HEK293 (cell line): ENCODE data around the gene PYURF.

Source experiments
- GLI2 ChIP-seq: fragments of 450-650 bp; formaldehyde crosslinking; IDR thresholded peaks from 2 replicates; pipeline ENCODE4; 2017; ENCODE audit warnings: missing biosample characterization, missing genetic modification characterization, low read depth, borderline replicate concordance
- KLF16 ChIP-seq: fragments of 450-650 bp; formaldehyde crosslinking; IDR thresholded peaks from 2 replicates; pipeline ENCODE4 v1.5.1; 2017; ENCODE audit warnings: missing biosample characterization, missing genetic modification characterization
- MYNN ChIP-seq: fragments of 450-650 bp; formaldehyde crosslinking; IDR thresholded peaks from 2 replicates; pipeline ENCODE4 v1.5.1; 2016; ENCODE audit warnings: missing biosample characterization, missing genetic modification characterization, borderline replicate concordance
- PRDM4 ChIP-seq: fragments of 450-650 bp; formaldehyde crosslinking; IDR thresholded peaks from 2 replicates; pipeline ENCODE4 v1.5.1; 2017; ENCODE audit warnings: missing biosample characterization, missing genetic modification characterization
- REST ChIP-seq: fragments of 450-650 bp; formaldehyde crosslinking; IDR thresholded peaks from 2 replicates; pipeline ENCODE4 v1.5.1; 2016; ENCODE audit warnings: missing biosample characterization, missing genetic modification characterization
- YY1 ChIP-seq: fragments of 450-650 bp; formaldehyde crosslinking; IDR thresholded peaks from 2 replicates; pipeline ENCODE4 v1.5.1; 2018; ENCODE audit warnings: missing biosample characterization, missing genetic modification characterization
- ZNF121 ChIP-seq: fragments of 450-650 bp; formaldehyde crosslinking; IDR thresholded peaks from 2 replicates; pipeline ENCODE4 v1.5.1; 2016; ENCODE audit warnings: missing biosample characterization, missing genetic modification characterization
- ZNF266 ChIP-seq: fragments of 450-650 bp; formaldehyde crosslinking; IDR thresholded peaks from 2 replicates; pipeline ENCODE4 v1.5.1; 2016; ENCODE audit warnings: missing biosample characterization, missing genetic modification characterization, low read depth
- ZNF274 ChIP-seq, 2 experiments: fragments of 200-500 bp in 1 of 2; fragments of 450-650 bp in 1 of 2; sonication (Bioruptor generic) in 1 of 2; formaldehyde crosslinking in 1 of 2; IDR thresholded peaks; 2 replicates each; pipeline versions ENCODE4 v1.5.1 to v1.6.1; 2014 to 2016; ENCODE audit warnings: borderline replicate concordance in 1 of 2, inconsistent platforms in 1 of 2, low read length in 1 of 2, missing biosample characterization in 1 of 2, missing genetic modification characterization in 1 of 2
- ZNF639 ChIP-seq: fragments of 450-650 bp; formaldehyde crosslinking; IDR thresholded peaks from 2 replicates; pipeline ENCODE4 v1.5.1; 2016; ENCODE audit warnings: missing biosample characterization, missing genetic modification characterization
- ZNF670 ChIP-seq: fragments of 450-650 bp; formaldehyde crosslinking; IDR thresholded peaks from 2 replicates; pipeline ENCODE4 v1.5.1; 2016; ENCODE audit warnings: missing biosample characterization, missing genetic modification characterization, low read depth
- ZNF777 ChIP-seq: fragments of 450-650 bp; formaldehyde crosslinking; IDR thresholded peaks from 2 replicates; pipeline ENCODE4 v1.5.1; 2017; ENCODE audit warnings: missing biosample characterization, missing genetic modification characterization, borderline replicate concordance
- ZSCAN30 ChIP-seq: fragments of 450-650 bp; IDR thresholded peaks from 2 replicates; pipeline ENCODE4 v1.5.1; 2018; ENCODE audit warnings: missing biosample characterization, mild to moderate bottlenecking, missing genetic modification characterization, moderate library complexity
- TF ChIP-seq, protein P1 (sequence below): fragments of 450-650 bp; formaldehyde crosslinking; IDR thresholded peaks from 2 replicates; pipeline ENCODE4 v1.5.1; 2016; ENCODE audit warnings: missing biosample characterization, missing genetic modification characterization

- TF ChIP-seq REST (tag by site-specific recombination) (no peak), MYNN (tag by site-specific recombination) (no peak), GLI2 (tag by site-specific recombination) (no peak), ZNF777 (no peak), ZNF670 (tag by site-specific recombination) (no peak), ZNF121 (tag by site-specific recombination) (no peak), YY1 (tag by site-specific recombination) (no peak), ZNF274 (IDR thresholded peaks at IDR 0.05; ENCODE audit: low read length) (no peak), ZNF274 (tag by site-specific recombination; IDR thresholded peaks at IDR 0.05; ENCODE audit: borderline replicate concordance) (no peak), ZNF639 (tag by site-specific recombination) (no peak), ZNF266 (tag by site-specific recombination) (no peak), ZSCAN30 (tag by site-specific recombination) (no peak), KLF16 (tag by site-specific recombination) (no peak), PRDM4 (tag by site-specific recombination) (no peak)
- TF ChIP-seq, protein P1, sequence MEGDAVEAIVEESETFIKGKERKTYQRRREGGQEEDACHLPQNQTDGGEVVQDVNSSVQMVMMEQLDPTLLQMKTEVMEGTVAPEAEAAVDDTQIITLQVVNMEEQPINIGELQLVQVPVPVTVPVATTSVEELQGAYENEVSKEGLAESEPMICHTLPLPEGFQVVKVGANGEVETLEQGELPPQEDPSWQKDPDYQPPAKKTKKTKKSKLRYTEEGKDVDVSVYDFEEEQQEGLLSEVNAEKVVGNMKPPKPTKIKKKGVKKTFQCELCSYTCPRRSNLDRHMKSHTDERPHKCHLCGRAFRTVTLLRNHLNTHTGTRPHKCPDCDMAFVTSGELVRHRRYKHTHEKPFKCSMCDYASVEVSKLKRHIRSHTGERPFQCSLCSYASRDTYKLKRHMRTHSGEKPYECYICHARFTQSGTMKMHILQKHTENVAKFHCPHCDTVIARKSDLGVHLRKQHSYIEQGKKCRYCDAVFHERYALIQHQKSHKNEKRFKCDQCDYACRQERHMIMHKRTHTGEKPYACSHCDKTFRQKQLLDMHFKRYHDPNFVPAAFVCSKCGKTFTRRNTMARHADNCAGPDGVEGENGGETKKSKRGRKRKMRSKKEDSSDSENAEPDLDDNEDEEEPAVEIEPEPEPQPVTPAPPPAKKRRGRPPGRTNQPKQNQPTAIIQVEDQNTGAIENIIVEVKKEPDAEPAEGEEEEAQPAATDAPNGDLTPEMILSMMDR (tag by site-specific recombination), result no peak
These were observed 34.3 kb downstream of the PYURF start for GRCh38 chr4:88489100-88489761.
